HUDEP-2 (cell line): ENCODE measurements around the gene GDF2.

Experiments
- DNase-seq, 76 experiments: peaks; one replicate each; lab custom pipeline; 2025; ENCODE audit not compliant: unreplicated experiment in 76 of 76; lab: John Stamatoyannopoulos, UW

Gene GDF2

DNA sequence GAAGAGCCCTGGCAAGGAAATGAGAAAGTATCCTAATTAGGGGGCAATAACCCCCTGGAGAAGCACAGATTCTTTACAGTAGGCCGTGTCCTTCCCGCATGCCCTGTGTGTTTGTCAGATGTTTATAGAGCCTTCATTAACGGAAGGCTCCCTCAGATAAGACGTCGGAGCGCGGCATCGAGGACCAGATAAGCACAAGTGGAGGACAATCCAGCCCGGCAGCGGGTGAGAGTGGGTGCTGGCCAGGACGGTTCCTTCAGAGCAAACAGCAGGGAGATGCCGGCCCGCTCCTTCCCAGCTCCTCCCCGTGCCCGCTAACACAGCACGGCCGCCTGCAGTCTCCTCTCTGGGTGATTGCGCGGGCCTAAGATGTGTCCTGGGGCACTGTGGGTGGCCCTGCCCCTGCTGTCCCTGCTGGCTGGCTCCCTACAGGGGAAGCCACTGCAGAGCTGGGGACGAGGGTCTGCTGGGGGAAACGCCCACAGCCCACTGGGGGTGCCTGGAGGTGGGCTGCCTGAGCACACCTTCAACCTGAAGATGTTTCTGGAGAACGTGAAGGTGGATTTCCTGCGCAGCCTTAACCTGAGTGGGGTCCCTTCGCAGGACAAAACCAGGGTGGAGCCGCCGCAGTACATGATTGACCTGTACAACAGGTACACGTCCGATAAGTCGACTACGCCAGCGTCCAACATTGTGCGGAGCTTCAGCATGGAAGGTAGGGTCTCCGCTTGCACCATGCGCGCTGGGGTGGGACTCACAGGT lies at the start of gene GDF2:
TSS of gene GDF2 (plus strand) at position 155 of the 762 bp plus-strand sequence. CDS start at position 370, 215 bp downstream.
- no peak for DNase-seq

DNA sequence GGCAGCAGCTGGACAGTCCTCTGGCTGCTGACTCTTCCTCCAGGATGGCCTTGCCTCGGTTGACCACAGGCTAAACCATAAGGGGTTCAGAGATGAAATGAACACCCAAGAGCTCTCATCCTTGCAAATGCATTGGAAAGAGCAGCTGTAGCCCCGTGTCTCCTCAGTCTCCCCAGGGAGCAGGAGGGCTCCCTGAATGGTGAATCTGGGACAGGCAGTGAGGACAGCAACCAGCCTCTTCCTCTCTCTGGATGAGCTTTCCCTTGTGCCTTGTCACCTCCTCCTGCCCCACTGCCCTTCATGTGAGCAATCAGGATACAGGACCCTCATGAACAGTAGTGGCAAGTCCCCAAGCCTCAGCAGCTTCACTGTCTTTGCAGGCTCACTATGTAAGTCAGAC lies 46.2 kb upstream of the GDF2 start:
- no peak for DNase-seq

DNA sequence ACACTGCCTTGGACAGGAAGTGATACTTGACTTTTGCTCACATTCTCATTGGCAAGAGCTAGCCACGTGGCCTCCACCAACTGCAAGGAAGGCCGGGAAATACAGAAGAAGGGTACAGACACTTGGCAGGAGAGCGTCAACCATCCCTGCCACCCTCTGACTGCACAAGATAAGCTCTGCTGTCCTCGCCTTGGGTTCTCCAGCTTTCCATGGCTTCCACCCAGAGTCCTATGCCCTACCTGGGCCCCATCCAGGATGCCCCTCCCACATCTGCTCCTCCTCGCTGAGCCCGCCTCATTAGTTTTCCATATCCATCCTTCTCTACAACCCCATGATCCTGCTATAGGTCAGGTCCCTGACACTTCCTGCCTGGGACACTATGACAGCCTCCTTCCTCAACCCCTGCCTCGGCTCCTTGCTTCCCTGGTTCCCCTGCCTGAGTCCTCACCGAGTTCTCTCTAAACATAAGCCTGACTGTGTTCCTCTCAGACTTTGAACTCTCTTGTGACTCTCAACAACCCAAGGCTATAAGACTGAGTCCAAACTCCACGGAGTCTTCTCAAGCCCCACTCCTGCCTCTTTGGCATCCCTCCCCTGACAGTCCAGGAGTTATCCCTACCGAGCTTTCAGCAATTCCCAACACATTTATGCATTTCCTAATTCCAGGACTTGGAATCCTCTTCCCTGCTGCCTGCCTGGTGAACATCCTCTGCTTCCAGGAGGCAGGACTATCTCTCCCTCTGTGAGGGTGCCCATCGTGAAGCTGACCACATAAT lies 45.5 kb upstream of the GDF2 start:
- no peak for DNase-seq

DNA sequence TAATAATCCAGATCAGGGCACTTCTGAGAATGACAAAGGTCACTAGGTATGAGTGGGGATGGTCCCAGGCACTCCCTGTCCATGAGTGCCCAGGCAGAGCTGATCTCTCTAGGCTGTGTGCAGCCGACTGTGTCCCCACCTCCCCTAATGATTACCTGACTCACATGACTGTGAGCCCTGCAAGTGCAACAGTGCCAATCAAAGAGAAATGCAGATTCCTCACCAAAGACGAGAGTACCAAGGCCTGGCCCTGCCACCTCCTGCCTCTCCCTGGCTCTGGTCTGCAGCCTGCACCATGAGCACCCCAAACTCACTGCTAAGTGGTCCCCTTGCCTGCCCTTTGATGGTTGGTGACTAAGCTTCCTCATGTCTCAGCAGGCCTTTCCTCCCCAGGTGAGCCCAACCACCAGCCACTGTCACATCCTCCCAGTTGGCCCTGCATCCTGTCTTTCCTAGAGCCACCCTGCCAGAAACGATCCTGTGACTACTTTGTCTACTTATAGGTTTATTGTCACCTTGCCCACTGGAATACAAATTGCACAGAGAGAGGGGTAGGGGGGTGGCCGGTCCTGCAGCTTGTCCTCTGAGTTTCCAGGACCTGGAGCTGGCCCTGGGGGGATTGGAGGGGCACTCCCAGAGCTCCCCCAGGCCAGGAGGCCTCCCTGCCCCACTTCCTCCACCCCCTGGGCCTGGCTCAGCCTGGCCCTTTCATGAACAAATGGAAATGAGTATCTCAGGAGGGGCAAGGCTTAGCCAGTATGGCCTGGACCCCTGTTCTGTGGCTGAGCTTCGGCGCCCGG lies 44.7 kb upstream of the GDF2 start:
- DNase-seq: no peak

DNA sequence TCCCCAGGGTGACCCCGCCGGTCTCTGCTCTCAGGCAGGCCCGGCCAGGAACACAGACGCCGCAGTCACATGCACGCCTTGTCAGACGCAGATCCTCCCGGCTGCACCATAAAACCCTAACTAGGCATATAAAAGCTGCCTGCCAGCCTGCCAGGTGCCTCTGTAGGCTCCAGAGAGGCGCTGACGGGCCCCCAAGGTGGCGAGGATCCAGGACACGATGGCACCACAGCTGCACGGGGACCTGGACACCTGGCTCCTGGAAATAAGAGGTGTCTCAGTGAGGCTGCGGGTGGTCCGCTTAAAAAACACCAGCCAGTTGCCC lies 44.1 kb upstream of the GDF2 start:
- DNase-seq: no peak

DNA sequence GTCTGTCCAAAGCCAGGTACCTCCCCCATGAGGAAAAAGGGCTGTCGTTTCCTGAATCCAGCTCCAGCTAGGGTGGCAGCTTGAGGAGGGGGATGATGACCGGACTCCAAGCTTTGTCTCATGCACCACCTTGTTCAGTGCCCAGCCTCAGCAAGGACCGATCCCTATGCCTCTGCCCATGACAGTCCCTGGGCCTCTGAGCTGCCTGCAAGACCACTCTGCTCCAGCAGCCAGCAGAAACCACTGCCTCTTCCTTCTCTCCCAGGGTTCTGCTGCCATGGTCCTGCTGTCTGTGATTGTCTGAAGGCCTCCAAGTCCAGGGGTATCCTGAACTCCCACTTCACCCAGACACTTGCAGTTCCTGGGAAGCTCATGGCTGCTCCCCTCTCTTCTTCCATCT lies 43.5 kb upstream of the GDF2 start:
- no peak for DNase-seq

DNA sequence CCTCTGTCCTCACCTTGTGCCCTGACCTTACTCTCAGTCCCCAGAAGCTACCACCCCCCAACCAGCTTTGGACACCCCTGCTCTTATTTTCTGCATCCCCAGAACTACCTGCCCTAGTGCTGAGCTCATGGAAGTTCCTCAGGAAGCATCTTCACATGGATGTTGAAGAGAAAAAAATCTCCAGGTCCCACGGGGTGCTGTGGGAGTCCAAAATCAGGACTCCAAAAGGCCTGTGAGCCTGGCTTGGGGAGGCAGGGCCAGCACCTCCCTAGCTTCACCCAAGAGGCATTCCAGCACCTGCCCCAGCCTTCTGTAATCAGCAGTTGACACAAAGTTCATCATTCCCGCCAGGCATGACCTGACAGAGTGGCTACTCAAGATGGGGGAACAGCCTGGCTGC lies 43.0 kb upstream of the GDF2 start:
- DNase-seq: no peak

DNA sequence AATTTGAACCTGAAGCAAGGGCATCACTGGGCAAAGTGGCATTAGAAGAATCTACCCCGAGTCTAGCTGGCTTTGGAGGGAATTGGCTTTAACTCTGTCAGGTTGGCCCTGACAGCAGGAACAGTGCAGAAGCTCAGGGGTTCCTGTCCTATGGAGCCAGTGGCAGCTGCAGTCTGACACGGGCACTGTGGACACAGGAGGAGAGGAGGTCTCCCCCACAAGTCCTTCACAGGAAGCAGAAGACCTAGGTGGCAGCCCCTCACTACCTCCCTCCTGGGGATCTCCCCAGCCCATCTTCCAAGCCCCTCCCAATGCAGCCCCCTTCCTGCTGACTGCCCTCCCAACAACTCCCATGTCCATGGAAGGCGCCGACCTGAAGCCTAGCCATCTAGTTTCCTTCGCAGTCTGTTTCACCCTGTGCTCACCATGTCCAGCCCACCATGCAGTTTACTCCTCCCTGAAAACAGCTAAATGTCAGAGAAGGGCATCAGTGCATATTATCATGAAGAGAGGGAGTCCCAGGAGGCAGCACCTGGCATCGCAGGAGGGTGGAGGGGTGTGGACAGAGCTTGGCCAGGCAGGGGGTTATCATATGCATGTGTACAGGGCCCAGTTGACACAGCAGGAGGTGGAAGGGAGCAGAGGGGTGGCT lies 40.1 kb upstream of the GDF2 start:
- no peak for DNase-seq

DNA sequence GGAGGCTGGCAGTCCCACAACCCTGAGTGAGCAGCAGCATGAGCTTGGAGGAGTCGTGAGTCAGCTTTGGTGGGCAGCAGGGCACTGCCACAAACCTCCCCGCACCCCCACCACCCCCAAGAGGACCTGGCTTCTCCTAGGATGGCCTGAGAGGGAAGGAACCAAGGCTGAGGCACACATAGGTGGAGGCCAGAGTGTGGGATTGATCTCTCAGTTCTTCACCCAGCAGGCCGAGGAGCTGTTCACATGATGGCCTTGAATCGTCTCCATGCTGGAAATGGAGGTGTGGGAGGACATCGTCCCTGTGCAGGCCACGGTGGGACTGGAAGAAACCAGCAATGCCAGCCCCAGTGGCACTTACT lies 39.6 kb upstream of the GDF2 start:
- DNase-seq: no peak

DNA sequence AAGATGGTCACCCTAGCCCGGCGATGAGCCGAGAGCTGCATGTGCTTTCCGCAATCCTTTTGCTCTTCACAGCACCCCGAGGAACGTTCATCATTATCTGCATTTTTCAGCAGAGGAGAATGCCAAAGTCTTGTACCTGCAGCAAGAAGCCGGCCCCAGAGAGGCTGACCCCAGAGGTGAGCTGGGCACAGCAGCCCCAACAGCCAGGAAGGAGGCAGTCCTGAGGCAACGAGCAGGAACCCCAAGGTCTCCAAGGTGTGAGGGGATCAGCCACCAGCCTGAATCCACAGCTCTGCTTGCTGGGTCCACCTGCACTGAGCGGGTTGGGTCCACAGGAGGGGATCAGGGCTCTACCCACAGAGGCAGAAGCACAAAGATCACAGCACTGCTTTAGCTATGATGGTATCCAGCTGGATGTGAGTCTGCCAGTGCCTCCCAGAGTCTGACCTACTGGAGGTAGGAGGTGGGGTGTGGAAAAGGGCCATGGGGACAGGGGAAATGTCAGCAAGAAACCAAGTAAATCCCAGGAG lies 39.1 kb upstream of the GDF2 start:
- no peak for DNase-seq

DNA sequence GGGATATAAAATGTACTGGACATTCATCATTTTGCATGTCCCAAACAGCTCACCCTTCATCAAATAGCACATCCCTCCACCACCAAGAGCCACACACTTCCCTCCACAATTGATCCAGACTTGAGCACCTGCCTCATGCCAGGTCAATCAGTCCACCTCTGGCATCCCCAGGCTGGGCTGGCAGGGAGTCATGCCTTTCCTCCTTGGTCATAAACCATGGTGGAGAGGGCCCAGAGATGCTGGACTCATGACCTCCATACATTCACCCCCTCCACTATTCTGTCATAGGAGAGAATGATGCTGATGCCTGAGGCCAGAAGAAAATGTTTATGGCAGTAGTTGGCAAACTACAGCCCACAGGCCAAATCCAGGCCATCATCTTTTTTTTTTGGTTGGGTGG lies 38.4 kb upstream of the GDF2 start:
- DNase-seq: no peak

DNA sequence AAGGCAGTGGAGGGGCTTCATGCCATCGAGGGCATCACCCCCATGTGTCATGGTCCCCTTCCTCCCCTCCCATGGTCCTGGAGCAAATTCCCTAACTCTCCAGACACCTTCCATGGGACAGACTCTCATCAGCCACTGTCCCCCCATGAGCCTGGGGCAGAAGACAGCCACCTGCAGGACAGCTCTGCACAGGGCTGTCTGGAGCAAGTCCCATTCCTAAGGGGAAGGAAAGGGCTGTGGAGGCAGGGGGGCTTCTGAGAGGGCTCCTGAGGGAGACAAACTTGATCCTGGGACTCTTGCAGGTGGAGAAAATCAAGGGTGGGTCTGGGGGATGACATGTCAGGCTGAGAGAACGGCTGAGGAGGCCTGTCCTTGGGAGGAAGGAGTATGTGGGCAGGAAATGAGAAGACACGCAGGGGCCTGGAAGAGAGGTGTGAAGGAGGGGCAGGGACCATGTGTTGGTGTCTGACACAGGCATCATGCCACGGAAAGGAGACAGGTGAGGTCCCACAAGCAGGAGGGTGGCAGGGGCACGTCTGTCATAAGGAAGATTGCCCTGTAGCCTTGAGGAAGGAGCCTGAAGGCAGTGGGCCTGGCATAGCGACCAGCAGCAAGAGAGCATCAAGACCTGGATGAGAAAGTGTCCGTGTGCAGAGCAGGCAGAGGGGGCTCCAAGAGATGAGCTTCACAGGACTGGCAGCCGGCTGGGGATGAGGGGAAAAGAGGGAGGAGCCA lies 36.7 kb upstream of the GDF2 start:
- no peak for DNase-seq

DNA sequence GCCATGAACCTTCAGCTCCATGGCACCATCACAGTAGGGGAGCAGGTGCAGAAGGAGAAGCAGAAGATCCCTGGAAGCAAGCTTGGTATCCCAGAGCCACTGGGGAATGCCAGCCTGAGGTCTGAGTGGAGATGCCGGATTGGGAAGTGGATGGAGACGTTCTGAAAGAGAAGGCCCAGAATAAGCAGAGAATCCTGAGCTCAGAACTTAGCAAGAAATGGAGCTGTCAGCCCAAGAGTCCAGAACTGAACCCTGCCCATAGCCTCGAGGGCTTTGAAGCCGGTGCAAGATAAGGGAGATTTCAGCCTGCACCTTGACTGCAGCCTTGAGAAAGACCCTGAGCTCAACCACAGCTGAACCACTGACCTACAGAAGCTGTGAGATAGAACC lies 36.1 kb upstream of the GDF2 start:
- no peak for DNase-seq

DNA sequence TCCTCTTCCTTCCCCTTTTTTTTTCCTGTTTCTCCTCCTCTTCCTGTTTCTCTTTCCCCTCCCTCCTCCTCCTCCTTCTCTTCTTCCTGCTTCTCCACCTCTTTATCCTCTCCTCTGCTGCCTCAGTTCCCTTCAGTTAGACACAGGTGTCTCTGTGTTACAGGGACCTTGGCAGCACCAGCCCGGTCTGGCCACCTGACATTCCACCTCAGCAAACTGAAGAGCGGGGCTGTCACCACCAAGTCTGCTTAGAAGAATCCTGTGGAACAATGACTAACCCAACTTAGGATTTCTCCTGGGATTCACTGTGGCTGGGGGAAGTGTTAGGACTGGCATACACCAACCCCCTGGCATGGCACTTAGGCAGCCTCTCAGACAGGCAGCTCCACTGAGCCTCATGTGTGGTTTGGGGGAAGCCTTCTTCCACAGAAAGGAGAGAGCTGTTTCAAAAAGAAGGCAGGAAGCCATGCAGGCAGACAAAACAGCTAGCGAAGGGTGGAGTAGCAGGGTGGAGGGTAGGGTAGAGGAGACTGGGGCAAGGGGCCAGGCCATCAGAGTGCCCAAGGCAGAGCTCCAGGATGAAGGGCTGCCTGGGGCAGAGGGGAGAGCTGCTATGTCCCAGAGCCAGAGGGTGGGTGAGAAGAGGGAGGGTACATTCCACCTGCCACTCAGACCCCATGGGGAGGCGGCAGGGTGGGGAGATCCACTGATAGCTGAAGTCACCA lies 35.5 kb upstream of the GDF2 start:
- no peak for DNase-seq

DNA sequence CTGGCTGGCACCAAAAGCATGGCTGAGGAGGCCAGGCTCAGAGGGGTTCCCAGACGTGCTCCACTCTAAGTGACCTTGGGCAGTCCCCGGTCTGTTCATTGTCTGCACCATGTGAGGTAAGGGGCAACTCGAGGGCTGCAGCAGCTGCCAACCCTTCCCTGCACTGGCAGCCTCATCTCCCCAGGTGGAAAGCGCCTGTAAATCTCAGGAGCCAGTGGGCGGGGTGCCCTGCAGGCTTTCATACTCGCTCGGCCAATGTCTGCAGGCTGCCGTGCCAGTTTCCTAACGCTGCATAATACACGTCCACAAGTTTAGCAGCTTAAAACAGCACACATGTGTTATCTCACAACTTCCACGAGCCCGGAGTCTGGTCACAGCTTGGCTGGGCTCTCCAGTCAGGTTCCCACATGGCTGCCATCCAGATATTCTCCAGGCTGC lies 34.9 kb upstream of the GDF2 start:
- no peak for DNase-seq

DNA sequence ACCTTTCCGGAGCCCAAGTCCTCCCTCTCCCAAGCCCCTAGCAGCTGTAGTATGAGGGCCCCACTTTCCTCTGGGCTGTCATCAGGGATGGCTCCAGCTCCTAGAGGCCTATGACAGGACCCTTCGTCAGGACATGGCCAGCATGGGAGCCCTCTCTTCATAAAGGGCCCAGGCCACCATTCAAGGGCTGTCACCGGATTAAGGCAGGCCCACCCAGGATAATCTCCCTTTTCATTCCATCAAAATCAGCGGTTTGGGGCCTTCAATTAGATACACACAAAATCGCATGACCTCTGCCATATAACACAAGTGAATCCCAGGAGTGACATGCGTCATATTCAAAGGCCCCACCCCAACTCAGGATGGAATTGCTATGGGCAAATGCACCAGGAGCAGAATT lies 34.4 kb upstream of the GDF2 start:
- no peak for DNase-seq

DNA sequence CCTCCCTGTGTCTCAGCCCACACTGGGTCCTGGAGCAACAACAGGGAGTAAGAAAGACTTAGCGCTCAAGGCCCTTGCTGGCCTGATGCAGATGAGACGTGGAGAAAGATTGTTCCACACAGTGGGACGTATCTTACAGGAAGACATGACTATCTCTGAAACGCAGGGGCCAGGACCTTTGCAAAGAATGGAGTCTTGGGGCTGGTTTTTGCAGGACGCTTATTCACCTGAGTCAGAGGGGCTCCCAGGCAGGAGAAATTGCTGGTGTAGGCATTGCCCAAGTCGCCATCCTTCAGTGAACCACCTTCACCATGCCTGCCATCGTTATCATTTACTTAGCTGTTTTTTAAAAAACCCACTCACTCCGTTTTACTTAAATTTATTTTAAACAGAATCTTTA lies 34.0 kb upstream of the GDF2 start:
- DNase-seq: no peak

DNA sequence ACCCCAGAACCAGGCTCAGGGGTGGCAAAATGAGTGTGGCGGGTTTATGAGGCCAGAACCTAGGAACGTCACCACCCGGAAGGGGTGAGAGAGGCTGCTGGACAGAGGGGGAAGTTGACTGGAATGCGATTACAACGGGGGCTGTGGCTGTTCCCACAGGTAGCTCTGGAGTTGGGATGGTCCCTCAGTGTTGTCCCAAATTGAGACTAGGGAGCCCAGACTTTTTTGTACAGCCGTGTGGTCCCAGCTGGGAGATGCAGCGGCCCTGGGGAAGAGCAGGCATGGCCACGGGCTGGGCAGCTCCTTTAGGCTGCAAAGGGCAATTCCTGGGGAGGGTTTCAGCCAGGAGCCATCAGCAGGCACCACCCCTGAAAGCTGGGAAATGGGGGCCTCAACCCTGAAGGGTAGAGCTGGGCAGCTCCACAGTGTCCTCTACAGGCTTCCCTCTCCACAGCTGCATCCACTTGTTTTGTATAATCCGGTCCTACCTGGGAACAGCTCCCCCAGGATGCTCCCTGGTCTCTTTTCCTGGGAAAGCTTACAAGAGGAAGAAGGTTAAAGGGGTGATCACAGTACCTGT lies 33.2 kb upstream of the GDF2 start:
- DNase-seq: no peak

DNA sequence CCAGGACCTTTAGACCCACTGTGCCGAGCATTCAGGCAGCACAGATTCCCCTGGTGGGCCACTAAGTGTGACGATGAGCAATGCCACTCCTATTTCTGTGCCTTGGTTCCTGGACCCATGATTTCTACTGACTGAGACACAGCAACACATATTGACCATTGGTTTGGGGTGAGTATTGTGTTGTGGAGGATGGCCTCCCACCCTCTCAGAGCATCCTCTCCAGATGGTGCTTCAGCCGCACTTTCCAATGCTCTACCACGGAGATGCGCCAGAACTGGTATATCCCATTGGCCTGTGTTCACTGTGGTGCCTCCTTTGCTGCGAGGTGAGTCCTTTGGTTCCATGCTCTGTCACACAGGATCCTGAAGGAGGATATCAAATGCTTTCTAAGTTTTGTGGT lies 32.3 kb upstream of the GDF2 start:
- DNase-seq: no peak
